T-helper 9 cell (primary cell): ENCODE data around the gene COIL.
"Not testable (repeated sequence)": the region's sequence is repeated elsewhere in the genome, so short reads cannot be mapped to it uniquely, and the experiment has no call there.

Experiments used
- DNase-seq: peaks from one replicate; pipeline ENCODE4 v3.0.0-alpha.2; 2020

The COIL gene

DNA sequence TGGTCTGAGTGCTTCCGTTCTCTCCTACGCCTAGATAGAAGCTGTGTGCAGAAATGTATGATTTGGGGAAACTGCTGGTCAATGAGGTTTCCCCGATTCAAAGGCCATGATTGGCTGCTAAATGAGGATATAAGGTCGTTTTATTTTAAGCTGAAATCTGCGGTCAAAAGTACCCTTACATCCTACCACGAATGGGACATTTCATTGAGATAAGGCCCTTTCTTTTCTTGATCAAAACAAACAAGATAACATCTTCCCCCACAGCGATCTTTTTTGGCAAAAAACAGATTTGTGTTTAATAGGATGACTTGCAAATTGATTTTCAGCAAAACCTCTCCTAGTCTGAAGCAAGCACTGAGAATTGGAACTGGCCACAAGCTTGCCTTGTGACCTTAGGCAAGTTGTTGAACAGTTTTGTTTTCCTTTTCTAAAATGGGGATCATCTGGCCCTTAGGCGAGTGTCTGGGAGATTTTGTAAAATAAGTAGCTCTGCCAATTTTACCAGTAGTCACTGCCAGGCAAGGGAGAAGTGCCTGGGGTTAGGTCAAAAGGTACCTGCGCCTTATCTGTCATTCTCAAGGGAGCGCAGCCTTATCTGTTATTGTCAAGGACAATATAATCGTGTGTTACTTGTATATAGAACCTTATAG, 17.7 kb upstream of the COIL start:
- DNase-seq = no peak

- peak; percentile 77 for DNase-seq
Observed at GRCh38 chr17:56977673-56978395, 17.0 kb upstream of the COIL start, which contains the start of gene SCPEP1. SCPEP1 (plus strand) TSS chr17:56978131; CDS start chr17:56978160, 29 bp downstream.

DNA sequence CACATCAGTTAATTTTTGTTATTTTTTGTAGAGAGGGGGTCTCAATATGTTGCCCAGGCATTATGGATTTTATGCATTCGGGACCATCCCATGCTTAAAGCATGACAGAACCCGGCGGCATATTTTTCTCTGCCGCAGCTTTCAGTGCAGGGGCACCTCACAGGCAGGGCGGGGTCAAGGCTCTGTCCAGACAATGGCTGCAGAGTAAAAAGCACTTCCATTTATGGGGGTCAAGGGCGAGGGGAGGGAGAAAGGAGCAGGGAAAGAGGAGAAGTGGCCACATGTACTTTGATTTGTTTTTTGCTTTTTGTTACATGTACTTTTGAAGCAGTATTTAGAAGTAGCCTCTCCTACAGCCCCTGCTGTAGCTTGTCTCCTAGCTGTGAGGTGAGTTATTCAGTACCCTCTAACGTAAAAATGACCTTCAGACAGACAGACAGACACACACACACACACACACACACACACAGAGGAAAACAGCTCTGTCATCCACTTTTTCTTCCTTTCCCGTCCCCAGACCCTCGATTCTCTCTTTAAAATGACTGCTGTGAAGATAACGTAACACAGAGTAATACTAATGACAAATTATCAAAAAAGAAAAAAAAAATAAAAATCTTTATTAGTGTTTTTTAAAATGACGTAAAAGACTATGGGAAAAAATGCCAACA, 16.2 kb upstream of the COIL start:
- DNase-seq = no peak

DNA sequence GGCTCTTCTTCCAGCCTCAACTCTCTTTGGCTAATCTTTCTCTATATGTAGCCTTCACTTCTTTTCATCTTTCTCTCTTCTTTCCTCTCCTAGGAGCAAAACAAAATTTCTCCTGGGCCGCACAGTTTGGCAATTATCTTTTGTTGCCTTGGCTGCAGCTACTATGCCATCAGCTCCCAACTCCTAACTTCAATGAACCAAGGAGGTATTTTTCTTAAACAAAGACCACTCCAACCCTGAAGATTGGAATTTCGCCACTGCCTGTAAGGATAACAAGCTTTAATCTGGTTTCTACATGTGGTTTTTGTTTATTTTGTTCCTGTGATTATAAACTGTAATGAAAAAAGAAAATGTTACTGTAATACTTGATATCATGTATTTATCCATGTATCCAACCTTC, 14.8 kb upstream of the COIL start:
- DNase-seq = no peak

DNA sequence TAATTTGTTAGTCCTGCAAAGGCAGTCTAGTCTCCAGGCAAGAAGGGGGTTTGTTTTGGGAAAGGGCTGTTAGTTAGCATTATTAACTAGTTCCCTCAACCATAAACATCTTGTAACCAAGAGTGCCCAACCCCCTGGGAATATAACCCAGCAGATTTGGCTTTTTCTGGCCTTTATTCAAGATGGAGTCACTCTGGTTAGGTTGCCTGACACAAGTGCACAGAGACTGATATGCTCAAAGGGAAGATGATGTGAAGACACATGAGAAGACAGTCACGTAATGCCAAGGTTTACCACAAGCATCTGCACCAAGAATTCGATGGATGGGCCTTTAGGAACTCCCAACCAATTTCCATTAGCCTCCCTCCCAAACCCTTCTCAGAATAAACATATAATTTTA, 13.2 kb upstream of the COIL start:
- DNase-seq = no peak

- DNase-seq = no peak
Observed at GRCh38 chr17:56973520-56973919, 12.7 kb upstream of the COIL start.

GRCh38 chr17:56972111-56972730, 11.4 kb upstream of the COIL start:
- no peak for DNase-seq

DNA sequence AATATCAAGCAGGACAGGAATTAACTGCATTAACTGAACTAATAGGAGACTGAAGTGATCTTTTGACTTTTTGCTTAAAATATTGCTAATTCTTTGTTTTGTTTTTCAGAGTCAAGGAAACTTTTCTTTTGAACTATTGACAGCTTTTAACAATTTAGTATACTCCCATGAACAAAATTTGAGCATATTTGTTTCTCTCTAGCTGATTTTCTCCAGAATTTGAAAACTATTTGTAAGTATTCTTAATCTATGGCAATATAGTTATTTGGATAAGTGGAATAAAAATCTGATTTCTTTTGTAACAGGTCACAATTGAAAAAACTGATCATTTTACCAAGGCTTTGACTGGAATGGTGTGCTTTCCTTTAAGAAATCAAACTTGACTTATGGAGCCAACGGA, 10.1 kb upstream of the COIL start:
- no peak for DNase-seq

DNA sequence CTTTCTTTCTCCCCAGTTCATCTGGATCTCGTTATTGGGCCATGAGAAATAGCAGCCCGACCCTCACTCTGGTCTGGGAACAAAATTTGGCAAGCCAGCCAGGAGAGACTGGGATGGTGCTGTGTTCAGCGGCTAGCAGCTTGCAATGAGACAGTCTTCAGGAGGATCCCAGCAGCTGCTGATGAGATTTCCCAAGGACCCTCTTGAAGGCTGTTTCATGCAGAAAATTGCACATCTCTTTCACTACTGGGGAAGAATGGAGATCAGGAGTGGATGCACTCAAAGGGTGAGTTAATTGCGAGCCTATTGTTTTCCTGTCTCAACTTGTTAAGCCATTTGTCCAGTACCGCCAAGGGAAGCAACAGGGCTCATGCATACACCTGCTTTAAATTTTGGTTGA, 5.5 kb upstream of the COIL start:
- DNase-seq = no peak

- DNase-seq = not testable (repeated sequence)
Observed at GRCh38 chr17:56965681-56966080, 4.8 kb upstream of the COIL start.

- DNase-seq = not testable (repeated sequence)
Observed at GRCh38 chr17:56965241-56965640, 4.4 kb upstream of the COIL start.

- no peak for DNase-seq
Observed at GRCh38 chr17:56956992-56957391, 3.9 kb downstream of the COIL start.

DNA sequence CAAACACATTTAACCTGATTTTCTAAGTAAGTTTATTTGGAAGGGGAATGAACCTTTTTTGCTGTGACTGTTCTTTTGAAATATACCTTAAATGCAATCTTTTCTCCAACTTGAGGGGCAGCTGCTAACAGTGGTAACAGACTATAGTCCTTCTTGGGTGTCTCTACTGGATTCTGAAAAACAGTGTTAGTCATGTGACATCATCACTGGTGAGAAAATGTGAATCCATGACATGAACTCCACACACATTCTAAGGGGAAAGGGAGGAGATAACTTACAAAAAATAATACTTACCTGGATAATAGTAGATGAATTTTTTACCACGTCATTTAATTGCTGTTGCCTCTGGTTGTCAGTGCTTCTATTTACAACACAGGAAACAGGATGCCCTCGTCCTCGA, 11.3 kb downstream of the COIL start:
- no peak for DNase-seq

- no peak for DNase-seq
Observed at GRCh38 chr17:56948491-56948890, 12.4 kb downstream of the COIL start.

- DNase-seq = no peak
Observed at GRCh38 chr17:56947741-56948140, 13.1 kb downstream of the COIL start.

DNA sequence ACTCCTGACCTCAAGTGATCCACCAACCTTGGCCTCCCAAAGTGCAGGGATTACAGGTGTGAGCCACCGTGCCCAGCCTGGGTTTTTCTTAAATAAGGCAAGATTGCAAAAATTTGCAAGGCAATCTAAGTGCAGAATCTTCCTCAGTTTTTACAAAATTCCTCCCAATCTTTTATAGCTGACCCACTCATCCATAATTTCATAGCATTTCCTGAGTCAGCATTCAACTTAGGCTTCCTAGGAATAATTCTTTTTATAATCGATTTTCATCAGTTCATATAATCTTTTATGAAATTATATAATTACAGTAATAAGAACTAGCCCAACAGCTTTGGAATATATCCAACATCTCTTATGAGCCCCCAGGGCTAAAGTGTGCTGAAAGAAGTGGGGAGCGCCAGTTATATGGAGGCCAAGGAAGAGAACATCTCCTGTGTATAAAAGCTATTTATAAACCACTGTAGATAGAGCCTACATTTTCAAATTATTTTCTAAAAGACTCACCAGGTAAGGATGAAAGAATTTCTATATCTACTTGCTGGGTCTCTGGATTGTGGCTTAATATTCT, 14.8 kb downstream of the COIL start:
- no peak for DNase-seq

DNA sequence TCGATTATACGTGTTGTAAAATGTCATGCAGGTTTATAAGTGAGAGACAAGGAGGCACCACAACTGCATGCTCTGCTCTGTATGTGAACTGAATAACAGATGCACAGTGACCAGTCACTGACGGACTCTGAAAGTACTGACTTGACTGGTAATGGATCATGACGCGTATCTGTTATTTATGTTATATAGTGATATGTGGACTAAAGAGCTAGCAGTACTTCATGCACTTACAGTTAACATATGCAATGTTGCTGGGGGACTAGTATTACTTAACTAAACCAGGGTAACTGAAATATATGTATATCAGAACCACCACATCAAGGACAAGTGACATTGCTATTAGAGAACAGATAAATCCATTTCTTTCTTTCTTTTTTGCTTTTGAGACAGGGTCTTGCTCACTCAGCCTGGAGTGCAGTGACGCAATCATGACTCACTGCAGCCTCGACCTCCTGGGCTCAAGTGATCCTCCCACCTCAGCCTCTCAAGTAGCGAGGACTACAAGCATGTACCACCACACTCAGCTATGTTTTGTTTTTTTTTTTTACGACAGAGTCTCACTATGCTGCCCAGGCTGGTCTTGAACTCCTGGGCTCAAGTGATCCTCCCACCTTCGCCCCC, 17.2 kb downstream of the COIL start:
- DNase-seq = no peak

DNA sequence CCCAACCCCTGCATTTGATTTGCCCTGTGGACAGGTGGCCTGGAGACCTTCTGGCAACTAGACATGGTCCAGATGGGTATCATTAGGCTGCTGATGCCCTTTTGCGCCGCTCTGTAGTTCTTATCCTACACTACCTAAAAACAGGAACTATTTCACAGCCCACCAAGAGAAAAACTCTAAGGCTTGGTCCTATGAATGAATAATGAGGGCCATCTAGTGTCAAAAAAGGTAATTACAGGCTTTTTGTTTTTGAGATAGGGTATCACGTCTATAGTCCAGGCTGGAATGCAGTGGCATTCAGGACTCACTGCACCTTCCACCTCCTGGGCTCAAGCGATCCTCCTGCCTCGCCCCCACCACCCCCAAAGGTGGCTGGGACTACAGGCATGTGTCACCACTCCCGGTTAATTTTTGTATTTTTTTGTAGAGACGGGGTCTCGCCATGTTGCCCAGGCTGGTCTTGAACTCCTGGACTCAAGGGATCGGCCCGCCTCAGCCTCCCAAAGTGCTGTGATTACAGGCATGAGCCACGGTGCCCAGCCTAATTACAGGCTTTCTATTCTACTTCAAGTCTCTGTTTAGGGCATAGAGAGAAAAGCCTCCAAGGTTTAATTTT, 20.9 kb downstream of the COIL start:
- DNase-seq = no peak

- DNase-seq = not testable (repeated sequence)
Observed at GRCh38 chr17:56938206-56938605, 22.6 kb downstream of the COIL start.

GRCh38 chr17:56937687-56938086, 23.2 kb downstream of the COIL start:
- no peak for DNase-seq

DNA sequence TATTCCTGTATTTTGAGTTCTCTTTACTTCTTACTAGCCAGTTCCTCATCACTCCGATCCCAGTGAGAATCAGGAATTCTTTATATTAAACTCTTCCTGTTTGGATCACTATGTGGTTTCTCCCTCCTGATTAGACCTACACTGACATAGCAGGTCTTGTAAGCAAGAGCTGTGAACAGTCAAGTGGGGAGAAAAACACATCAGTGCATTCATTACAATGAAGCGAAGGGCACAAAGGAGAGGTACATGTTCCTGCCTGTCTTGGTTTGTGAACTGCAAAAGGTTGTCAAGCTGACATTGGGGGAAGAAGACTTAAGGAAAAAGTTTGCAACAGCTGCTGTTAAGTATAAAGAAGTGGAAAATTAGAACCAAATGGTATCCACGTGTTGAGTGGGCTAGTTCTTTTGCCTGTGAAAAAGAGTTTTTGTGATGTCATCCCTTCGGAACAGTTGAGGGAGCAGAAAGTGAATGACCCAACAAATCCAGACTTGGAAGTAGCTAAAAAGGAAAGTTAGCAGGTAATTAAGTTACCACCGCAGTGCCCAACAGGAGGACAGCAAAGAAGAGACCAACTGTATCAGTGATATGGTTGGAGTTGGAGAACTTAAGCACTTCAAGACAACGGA, 24.0 kb downstream of the COIL start:
- DNase-seq = no peak

- DNase-seq = no peak
Observed at GRCh38 chr17:56935461-56935860, 25.4 kb downstream of the COIL start.
